K562 (cell line): Measurements from ENCODE around the gene CPLANE2. TPM values are rescaled to one million over a fixed set of nuclear protein-coding genes. Genes with fewer than 3 reads are reported as not detected.

ENCODE experiments used
- ARHGAP35 ChIP-seq: fragments of 450-650 bp; IDR thresholded peaks from 2 replicates; pipeline ENCODE4 v1.6.1; 2018; ENCODE audit not compliant: partially characterized antibody
- COPS2 ChIP-seq: fragments of 450-650 bp; conservative IDR thresholded peaks from 2 replicates; pipeline ENCODE4 v1.6.1; 2016; ENCODE audit warnings: mild to moderate bottlenecking, moderate library complexity
- ELF4 ChIP-seq: fragments of 450-650 bp; formaldehyde crosslinking; IDR thresholded peaks from 2 replicates; pipeline ENCODE4 v1.4.0; 2022; ENCODE audit warnings: missing genetic modification characterization
- GMEB1 ChIP-seq: fragments of 250-450 bp; sonication (Bioruptor Pico); IDR thresholded peaks from 2 replicates; pipeline ENCODE4 v1.4.0; 2020; ENCODE audit warnings: mild to moderate bottlenecking
- GTF2F1 ChIP-seq: IDR thresholded peaks from 2 replicates; pipeline ENCODE4 v1.6.1; 2011; ENCODE audit warnings: low read depth, low read length, improper control_type of control experiment
- JUND ChIP-seq, 2 experiments: IDR thresholded peaks; 2 replicates in 1 of 2; 3 replicates in 1 of 2; pipeline ENCODE4 v1.6.1; 2011; ENCODE audit warnings: borderline replicate concordance in 2 of 2, low read depth in 2 of 2, low read length in 2 of 2, improper control_type of control experiment in 1 of 2, missing biosample characterization in 1 of 2, missing genetic modification characterization in 1 of 2, missing genetic modification reagents in 1 of 2
- KAT2B ChIP-seq: IDR thresholded peaks from one replicate; pipeline ENCODE4 v1.6.1; 2012; ENCODE audit warnings: low read depth, mild to moderate bottlenecking, control low read depth, inconsistent platforms, low read length, moderate library complexity
- MLX ChIP-seq, 2 experiments: fragments of 450-650 bp in 1 of 2; sonication (generic) in 1 of 2; formaldehyde crosslinking; conservative IDR thresholded peaks; 2 replicates each; pipeline versions ENCODE4 v1.4.0 to v1.8.1; 2020 to 2022; ENCODE audit warnings: mild to moderate bottlenecking in 1 of 2, missing genetic modification reagents in 1 of 2
- MTA3 ChIP-seq: fragments of 450-650 bp; formaldehyde crosslinking; IDR thresholded peaks from 2 replicates; pipeline ENCODE4 v1.6.1; 2017; ENCODE audit warnings: mild to moderate bottlenecking, borderline replicate concordance
- NELFE ChIP-seq: IDR thresholded peaks from 2 replicates; pipeline ENCODE4 v1.6.1; 2011; ENCODE audit warnings: mild to moderate bottlenecking; ENCODE audit not compliant: insufficient read depth, insufficient read length
- NR2F6 ChIP-seq: fragments of 450-650 bp; formaldehyde crosslinking; IDR thresholded peaks from 2 replicates; pipeline ENCODE4 v1.4.0; 2020; ENCODE audit warnings: mild to moderate bottlenecking
- SRSF9 ChIP-seq: fragments of 200-400 bp; formaldehyde crosslinking; IDR thresholded peaks from 2 replicates; pipeline ENCODE4 v1.6.1; 2017; ENCODE audit warnings: low read depth, low read length, borderline replicate concordance
- ZC3H8 ChIP-seq: fragments of 450-650 bp; IDR thresholded peaks from 2 replicates; pipeline ENCODE4 v1.6.1; 2017
- ZNF134 ChIP-seq: fragments of 250-450 bp; sonication (Bioruptor Pico); conservative IDR thresholded peaks from 2 replicates; pipeline ENCODE4 v1.4.0; 2020
- polyA plus RNA-seq, 8 experiments: library from polyadenylated mRNA; depleted of rRNA in 4 of 8; stranded (reverse) in 5 of 8; unstranded in 3 of 8; fragments of >200 nt; fragmentation: Nextera tagmentation in 2 of 8; fragmentation: Illumina TruSeq in 1 of 8; extraction: Ambion mirVana in 2 of 8; extraction: Trizol in 1 of 8; gene quantifications; 2 replicates each; pipeline versions ENCODE4 v1.2.1 to v1.2.3, GENCODE V29; 2011 to 2014; ENCODE audit warnings: inconsistent platforms in 1 of 8, missing spikeins in 1 of 8
- total RNA-seq, 7 experiments: library from RNA; depleted of rRNA in 6 of 7; stranded (reverse); fragments of >200 nt in 6 of 7; fragmentation: Illumina TruSeq in 2 of 7; extraction: Trizol in 2 of 7; gene quantifications; 2 replicates each; pipeline versions ENCODE4 v1.2.1 to v1.2.3, GENCODE V29; 2011 to 2021; ENCODE audit warnings: low replicate concordance in 1 of 7
- TF ChIP-seq, protein P1 (sequence below): fragments of 450-650 bp; IDR thresholded peaks from 2 replicates; pipeline ENCODE4 v1.6.1; 2016
- TF ChIP-seq, protein P2 (sequence below): fragments of 150-350 bp; conservative IDR thresholded peaks from 2 replicates; pipeline ENCODE4 v1.6.1; 2014; ENCODE audit warnings: low read length
- TF ChIP-seq, protein P3 (sequence below): fragments of 250-450 bp; sonication (Bioruptor Pico); IDR thresholded peaks from 2 replicates; pipeline ENCODE4 v1.5.0; 2021; ENCODE audit warnings: mild to moderate bottlenecking, moderate library complexity

CPLANE2 gene
- total and polyA plus RNA-seq, 9 of the 15 experiments (the other 6 are each of a cell fraction or from before 2014, with no cell fraction given): 0.17 to 20.9 (median 8.1) TPM

GRCh38 chr1:16237343-16237830 is 404 bp upstream of the CPLANE2 start (continued):
- TF ChIP-seq, protein P1, sequence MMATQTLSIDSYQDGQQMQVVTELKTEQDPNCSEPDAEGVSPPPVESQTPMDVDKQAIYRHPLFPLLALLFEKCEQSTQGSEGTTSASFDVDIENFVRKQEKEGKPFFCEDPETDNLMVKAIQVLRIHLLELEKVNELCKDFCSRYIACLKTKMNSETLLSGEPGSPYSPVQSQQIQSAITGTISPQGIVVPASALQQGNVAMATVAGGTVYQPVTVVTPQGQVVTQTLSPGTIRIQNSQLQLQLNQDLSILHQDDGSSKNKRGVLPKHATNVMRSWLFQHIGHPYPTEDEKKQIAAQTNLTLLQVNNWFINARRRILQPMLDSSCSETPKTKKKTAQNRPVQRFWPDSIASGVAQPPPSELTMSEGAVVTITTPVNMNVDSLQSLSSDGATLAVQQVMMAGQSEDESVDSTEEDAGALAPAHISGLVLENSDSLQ: no peak
- no peak for TF ChIP-seq COPS2
- no peak for TF ChIP-seq MTA3
- TF ChIP-seq, protein P2, sequence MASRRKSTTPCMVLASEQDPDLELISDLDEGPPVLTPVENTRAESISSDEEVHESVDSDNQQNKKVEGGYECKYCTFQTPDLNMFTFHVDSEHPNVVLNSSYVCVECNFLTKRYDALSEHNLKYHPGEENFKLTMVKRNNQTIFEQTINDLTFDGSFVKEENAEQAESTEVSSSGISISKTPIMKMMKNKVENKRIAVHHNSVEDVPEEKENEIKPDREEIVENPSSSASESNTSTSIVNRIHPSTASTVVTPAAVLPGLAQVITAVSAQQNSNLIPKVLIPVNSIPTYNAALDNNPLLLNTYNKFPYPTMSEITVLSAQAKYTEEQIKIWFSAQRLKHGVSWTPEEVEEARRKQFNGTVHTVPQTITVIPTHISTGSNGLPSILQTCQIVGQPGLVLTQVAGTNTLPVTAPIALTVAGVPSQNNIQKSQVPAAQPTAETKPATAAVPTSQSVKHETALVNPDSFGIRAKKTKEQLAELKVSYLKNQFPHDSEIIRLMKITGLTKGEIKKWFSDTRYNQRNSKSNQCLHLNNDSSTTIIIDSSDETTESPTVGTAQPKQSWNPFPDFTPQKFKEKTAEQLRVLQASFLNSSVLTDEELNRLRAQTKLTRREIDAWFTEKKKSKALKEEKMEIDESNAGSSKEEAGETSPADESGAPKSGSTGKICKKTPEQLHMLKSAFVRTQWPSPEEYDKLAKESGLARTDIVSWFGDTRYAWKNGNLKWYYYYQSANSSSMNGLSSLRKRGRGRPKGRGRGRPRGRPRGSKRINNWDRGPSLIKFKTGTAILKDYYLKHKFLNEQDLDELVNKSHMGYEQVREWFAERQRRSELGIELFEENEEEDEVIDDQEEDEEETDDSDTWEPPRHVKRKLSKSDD: no peak
- TF ChIP-seq NR2F6 (CRISPR knock-in tag): no peak
- no peak for TF ChIP-seq GTF2F1
- TF ChIP-seq ARHGAP35: no peak
- TF ChIP-seq GMEB1: peak; percentile 3; the same call in 1 of the 2 replicates
- TF ChIP-seq SRSF9: no peak
- no peak for TF ChIP-seq JUND (IDR thresholded peaks at IDR 0.05; ENCODE audit: borderline replicate concordance, low read depth, low read length)
- no peak; the same call in 2 of the 3 replicates for TF ChIP-seq JUND (tag; IDR thresholded peaks at IDR 0.05; ENCODE audit: borderline replicate concordance, low read depth, low read length)
- no peak for TF ChIP-seq MLX (CRISPR knock-in tag; conservative IDR thresholded peaks at IDR 0.05)
- TF ChIP-seq ZC3H8: no peak
- TF ChIP-seq NELFE: no peak
- peak; percentile 49; the same call in 1 of the 2 replicates for TF ChIP-seq ELF4 (CRISPR knock-in tag)
- TF ChIP-seq KAT2B: no peak
- TF ChIP-seq ZNF134 (CRISPR knock-in tag): no peak
- TF ChIP-seq, protein P3, sequence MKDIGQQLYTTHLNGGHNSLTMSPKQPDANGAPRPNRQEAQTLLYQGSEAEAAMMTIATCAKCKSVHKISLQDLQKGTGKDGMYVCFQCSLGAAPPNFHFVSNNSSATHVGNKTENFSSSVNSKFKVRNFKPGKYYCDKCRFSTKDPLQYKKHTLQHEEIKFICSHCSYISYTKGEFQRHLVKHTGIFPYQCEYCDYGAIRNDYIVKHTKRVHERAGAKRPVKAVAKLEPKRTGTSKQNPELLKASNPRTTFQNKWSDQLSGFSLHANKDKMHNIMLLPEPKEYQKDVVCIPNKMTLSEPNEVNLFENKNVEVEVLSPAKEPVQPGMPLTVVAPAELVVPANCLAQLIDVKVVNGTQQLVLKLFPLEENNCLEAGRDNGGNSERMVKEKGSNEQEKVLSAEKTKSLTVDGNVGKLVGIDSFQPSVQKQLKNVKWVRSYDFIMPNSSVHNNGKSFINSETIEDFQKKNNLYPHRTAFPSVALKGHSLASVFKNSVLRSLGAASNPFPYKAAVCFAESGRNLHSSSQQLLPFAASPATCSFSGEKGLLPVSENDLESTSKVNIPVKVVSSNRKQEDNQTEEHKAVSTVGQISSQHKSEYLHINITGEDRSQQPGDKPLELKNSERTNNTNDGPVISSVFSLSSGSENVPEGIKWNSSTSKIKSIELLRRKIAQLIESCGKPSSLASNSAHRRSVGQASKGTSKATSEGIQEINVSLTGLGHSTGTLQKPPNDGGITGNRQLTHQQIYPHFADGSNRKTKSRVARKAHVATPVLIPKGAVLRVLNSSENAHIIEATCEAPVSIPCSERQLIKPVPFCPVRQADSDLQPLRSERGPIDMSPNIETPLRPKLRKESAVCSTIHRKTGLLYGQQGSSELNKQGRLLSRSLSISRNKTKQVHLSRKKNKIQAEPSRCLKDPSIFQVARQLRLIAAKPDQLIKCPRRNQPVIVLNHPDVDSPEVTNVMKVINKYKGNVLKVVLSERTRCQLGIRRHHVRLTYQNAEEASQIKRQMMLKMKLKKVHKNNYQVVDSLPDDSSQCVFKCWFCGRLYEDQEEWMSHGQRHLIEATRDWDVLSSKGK (CRISPR knock-in tag): no peak
